Fibroblast of peridontal ligament (primary cell): Measurements from ENCODE around the gene CTSH.
"Not testable (repeated sequence)": the region's sequence is repeated elsewhere in the genome, so short reads cannot be mapped to it uniquely, and the experiment has no call there.

Source experiments
- DNase-seq: peaks from one replicate; pipeline ENCODE4 v3.0.0-alpha.2; 2010; ENCODE audit errors: extremely low read depth

The CTSH gene

GRCh38 chr15:78938658-78939488, 6.0 kb downstream of the CTSH start:
- no peak for DNase-seq

- no peak for DNase-seq
Observed at GRCh38 chr15:78937132-78937739, 7.6 kb downstream of the CTSH start.

- no peak for DNase-seq
Observed at GRCh38 chr15:78934655-78935023, 10.2 kb downstream of the CTSH start.

DNA sequence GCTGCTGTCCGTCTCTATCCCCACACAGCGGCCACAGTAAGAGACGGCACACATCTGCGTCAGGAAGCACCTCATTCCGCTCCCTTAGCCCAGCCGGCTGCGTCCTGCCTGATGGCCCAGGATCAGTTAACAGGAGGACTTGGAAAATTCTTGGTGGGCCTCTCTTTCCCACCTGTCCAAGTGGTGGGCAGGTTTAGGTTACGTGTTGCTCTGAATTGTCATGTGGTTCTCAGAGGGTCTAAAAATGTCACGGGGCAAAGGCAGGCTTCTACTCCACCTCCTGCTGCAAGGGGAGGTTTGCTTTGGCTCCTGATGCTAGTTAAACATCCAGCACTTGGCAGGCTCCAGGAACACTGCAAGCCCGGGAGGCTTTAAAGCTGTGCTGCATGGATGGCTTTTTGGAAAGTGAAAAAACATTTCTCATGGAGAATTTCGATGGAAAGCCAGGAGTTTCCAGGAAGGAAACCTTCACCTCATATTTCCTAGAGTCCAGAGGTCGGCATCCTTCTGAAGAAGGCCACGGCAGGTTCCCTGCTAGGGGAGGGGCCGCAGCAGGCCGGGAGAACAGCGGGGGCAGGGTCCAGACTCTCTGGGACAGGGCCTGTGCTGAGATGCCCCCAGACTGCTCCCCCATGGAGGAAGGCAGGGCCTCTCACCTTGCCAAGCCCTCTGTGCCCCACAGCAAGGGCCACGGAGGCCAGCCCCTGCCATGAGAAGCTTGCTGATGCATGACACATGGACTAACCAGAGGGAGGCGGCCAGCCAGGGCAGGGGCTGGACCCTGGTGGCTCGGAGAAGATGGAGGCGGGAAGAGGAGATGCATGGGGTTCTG, 10.8 kb downstream of the CTSH start:
- DNase-seq = peak; percentile 38

GRCh38 chr15:78933187-78933822, 11.5 kb downstream of the CTSH start:
- no peak for DNase-seq

DNA sequence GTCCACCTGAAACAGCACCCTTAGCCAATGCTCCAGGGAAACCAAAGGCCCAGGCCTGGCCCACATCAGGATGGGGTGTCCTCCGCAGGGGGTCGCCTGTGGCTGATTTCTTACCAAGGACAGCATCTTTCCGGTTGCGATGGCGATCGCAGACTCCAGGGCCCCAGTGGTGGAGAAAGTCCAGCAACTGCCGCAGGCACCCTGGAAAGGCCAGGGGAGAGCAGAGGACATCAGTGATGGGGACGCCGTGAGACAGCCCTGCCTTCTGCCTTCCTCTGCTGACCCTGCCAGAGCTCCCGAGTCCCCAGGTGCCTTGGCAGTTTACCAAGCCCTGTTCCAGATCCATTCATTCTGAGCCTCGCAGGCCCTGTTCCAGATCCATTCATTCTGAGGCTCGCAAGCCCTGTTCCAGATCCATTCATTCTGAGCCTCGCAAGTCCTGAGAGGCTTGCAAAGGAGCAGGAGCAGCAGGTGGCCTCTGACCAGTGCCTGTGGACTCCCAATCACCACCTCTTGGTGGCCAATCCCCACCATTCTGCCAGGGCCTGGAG, 12.5 kb downstream of the CTSH start:
- no peak for DNase-seq

DNA sequence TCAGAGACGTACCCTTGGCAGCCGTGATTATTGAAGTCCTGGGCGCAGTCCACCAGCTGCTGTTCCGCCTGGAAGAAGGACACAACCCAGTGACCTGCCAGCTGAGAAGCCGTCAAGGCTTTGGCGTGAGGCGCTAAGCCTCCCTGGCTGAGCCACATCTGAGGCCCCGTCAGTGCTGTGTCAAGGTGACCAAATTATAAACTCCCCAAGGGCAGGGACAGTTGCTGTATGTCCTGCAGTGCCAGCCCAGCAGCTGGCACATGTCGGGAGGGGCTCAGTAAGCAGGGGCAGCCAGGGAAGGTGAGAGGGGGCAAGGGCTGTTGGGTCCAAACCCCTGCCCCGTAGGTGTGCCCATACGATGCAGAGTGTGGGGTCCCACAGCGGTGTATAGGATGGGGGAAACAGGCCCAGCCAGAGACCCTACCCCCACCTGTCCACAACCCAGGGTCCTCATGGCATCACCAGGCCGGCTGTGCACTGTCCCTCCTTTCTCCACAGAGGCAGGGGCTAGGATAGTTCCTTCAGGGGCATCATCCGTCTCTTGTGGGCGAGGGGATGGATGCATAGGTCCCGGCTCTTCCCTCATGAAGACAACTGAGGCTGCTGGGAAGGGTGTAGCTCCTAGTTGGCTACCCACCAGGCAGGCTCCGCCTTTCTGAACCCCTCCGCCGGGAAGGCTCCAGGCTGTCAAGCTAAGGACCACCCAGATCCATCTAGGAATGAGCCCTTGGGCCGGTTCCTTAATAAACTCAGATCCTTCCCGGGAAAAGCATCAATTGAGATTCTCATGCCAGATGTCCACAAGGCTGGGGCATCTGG, 13.2 kb downstream of the CTSH start:
- no peak for DNase-seq

- DNase-seq = peak; percentile 70
Observed at GRCh38 chr15:78930577-78931388, 14.1 kb downstream of the CTSH start.

DNA sequence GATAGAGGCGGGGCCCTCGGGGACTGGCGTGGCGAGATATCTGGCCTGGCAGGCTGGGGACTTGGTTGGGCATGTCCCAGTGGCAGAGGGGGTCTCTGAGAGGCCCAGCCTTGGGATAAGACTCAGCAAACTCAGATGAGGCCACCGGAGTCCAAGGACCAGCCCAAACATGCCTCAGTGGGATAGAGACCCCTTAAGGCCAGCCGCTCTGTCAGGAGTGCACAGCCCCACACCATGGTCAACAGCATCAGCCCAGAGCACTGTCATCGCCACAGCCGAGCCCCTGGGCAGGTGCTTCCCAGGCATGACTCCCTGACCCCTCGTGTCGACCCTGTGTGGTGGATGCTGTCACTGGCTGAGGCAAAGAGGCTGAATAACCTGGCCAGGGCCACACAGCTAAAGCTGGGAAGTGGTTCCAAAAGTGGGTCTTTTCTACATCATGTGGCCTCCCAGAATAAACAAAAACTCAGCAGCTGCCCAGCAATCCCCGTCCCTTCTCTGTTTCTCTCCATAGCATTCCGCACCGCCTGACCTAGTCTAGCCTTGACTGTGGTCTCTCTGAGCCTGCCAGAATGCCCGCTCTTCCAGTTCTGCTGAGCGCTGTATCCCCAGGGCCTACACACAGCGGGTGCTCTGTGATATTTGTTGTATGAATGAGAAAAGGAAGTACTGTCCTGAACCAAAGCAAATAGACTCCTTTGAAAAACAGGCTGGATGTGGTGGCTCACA, 15.1 kb downstream of the CTSH start:
- DNase-seq = no peak

- no peak for DNase-seq
Observed at GRCh38 chr15:78928616-78929093, 16.2 kb downstream of the CTSH start.

GRCh38 chr15:78928176-78928575, 16.7 kb downstream of the CTSH start:
- DNase-seq = not testable (repeated sequence)

DNA sequence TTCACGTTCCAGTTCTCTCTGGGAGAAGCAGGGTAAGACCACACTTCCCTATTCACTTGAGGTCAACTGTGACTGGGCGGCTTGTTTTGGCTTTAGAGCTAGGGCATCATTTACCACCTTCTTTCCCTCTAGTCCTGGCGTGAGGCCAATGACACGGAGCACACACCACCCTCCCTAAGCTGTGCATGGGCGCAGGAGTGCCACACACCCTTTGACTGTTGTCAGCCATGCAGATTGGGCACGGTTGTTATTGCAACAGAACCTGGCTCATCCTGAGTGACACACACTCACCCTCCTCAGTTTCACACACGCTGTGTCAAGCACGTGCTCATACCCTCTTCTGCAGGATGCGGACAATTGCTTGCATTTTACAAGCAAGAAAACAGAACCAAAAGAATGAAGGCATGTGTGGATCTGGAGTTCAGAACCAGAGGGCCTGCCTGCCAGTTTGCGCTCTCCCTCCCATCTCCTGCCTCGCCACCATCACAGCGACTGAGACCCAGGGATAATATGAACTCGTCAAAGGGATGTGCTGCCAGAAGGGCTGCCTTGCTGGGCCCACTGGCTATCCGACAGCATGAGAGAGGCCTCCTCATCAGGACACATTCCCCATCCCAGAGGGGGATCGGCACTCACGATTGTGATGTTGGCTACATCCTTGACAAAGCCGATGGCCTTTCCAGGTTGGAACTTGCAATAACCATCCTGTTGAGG, 17.6 kb downstream of the CTSH start:
- DNase-seq = no peak

DNA sequence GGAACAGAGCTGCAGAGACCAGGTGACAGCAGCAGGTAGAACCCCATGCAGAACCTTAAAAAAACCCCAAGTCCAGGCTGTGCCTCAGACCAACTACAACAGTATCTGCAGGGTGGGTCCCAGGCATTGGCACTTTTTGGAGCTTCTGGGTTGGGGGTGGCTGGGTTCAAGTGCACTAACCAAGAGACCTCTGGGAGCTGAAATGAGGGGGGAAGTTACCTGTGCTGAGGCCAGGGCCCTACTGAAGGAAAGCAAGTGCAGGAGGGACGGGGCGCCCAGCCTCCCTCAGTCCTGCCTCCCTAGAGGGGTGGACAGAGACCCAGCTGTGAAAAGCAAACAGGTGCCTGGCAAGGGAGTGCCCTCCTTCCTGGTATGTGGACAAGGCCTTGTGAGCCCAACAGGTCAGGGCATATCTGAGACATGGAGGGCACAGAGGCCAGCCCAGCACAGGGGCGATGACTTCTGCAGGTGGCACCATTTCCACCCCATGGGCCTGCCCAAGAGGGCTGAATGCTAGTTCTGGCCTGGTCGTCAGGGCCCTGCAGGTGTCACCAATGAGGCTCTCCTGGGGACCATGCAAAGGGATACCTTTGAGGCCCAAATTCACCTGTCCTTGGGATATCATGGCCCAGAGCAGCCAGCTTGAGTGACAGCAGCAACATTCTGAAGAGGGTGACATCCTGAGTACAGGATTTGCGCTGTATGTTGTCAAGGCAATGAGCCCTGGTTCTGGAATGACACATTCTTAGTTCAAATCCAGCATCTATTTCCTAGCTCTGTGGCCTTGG, 18.7 kb downstream of the CTSH start:
- DNase-seq = no peak

- no peak for DNase-seq
Observed at GRCh38 chr15:78925076-78925624, 19.7 kb downstream of the CTSH start.

- DNase-seq = no peak
Observed at GRCh38 chr15:78923480-78924360, 21.1 kb downstream of the CTSH start.

DNA sequence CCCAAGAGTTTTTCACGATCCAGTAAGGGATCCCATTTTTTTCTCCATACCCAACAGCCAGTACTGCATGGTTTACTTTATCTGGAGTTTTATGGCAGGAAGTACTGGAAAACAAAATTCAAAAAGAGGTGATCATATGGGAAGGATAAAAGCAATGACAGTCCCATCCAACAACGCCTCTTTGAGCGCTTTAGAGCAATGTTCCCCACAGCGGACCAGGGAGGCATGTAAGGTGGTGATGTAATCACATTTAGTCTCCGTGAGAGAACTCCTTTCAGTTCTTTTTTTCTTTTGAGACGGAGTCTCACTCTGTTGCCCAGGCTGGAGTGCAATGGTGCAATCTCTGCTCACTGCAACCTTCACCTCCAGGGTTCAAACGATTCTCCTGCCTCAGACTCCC, 21.8 kb downstream of the CTSH start:
- no peak for DNase-seq
